ENCODE measurements around the gene SMIM45. TPM values are rescaled to one million over a fixed set of nuclear protein-coding genes. Genes with fewer than 3 reads are reported as not detected.

The SMIM45 gene

Other genes starting within 250 kb of the SMIM45 start
- gene CCDC134, start 151.5 kb upstream of the SMIM45 start, total RNA-seq, result 10 to 100 TPM; 21.6 to 22.3 TPM
- gene SREBF2, start 119.0 kb upstream of the SMIM45 start, total RNA-seq, result 100 to 1,000 TPM; 126 to 162 TPM
- 1 to 10 TPM in 1 of 2 donors, not detected in 1; 2.8 TPM for gene SHISA8, start 37.1 kb upstream of the SMIM45 start, total RNA-seq
- 1 to 10 TPM; 2.7 to 7.7 TPM for gene TNFRSF13C, start 25.3 kb upstream of the SMIM45 start, total RNA-seq
- gene CENPM, start 5.0 kb upstream of the SMIM45 start, total RNA-seq, result 10 to 100 TPM; 62.3 to 90.5 TPM
- gene SEPTIN3, start 17.3 kb downstream of the SMIM45 start, total RNA-seq, result 1 to 10 TPM; 2.1 to 4.1 TPM
- gene WBP2NL, start 46.6 kb downstream of the SMIM45 start, total RNA-seq, result 1 to 10 TPM in 1 of 2 donors, under 1 TPM in 1; 0.50 to 2.1 TPM
- 10 to 100 TPM; 30.7 to 34.8 TPM for gene NAGA, start 118.7 kb downstream of the SMIM45 start, total RNA-seq
- 1 to 10 TPM; 2.5 to 3.4 TPM for gene PHETA2, start 122.1 kb downstream of the SMIM45 start, total RNA-seq
- gene SMDT1, start 127.5 kb downstream of the SMIM45 start, total RNA-seq, result 10 to 100 TPM; 34.7 to 66.2 TPM
- gene NDUFA6, start 138.6 kb downstream of the SMIM45 start, total RNA-seq, result 10 to 100 TPM; 59.1 to 81.7 TPM
- gene CYP2D6, start 178.7 kb downstream of the SMIM45 start, total RNA-seq, result 1 to 10 TPM; 5.5 to 6.3 TPM